ENCODE data around the gene MMD.
"Not testable (repeated sequence)": the region's sequence is repeated elsewhere in the genome, so short reads cannot be mapped to it uniquely, and the experiment has no call there.

MMD gene

DNA sequence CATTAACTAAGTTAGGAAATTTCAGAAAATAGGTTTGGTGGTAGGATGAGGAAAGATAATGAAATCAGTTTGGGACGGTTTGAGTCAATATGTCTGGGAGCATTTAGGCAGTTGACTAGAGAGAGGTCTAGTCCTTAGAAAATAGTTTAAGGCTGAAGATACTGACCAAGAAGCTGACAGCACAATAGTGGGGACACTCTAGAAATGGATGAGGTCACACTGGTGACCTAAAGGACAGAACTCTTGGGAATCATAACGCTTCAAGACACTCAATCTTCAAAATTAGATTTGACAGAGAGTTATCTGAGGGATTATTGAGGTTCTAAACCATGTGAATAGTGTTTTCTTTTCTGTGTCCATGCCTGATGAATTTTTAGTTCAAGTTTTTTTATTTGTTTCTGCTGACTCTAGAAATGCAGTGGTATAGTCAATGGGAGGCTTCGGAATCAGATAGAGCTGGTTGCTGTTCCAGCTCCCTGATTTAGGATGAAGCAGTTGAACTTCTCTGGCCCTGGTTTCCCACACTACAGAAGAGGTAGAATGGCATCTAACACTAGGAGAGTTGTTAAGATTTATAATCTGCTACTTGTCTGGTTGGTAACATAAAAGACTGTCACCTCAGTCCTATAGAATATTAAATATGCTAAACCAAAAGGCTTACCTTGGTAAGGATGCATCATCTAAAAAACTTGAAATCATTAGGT lies 29.7 kb downstream of the MMD start:
- no peak for DNase-seq (ENCODE audit: low spot score)

DNA sequence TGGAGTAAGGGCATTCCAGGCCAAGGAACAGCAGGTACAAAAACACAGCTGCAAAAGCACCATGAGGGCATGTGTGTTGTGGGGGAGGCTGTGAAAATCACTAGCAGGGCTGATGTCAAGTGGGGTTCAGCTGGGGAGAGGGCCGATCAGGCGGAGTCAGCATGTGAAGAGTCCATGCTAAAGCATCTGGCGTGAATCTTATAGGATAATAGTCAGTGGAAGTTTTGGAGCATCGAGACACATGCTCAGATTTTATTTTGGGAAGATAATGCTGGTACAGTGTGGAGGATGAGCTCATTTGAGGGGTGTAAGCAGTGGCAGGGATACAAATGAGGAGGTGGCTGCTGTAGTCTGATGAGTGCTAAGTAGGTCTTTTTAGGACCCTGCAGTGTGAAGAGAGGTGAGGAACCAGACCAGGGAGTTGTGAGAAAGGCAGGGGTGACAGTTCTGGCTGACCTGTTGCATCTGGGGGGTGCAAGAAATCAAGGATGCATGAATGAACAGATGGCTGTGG lies 30.3 kb downstream of the MMD start:
- no peak for DNase-seq (ENCODE audit: low spot score)

DNA sequence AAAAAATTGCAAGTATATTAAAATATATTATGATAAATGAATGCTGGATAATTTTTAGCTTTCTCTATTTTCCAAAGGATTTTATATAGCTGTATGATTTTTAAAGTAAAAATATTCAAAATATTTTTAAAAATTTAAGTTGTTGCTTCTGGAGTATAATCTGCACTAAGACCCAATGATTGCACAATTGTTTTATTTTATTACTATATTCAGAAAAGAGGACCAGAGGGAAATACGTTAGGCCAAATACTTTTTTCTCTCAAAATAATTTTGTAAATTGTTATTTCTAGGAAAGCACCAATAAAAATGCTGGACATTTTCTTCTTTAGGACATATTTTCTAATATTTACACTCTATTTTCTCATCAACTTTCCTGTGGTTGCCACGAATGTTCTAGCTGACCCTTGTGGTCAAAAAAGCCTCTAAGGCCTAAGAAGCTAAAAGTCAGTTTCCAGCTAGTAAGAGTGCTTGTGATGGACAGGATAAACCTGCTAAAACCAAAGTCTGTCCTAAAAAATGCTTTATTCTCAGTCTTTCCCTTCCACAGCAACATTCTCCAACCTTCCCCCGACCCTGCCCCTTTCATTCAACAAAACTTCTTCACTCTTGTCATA lies 31.2 kb downstream of the MMD start:
- no peak for DNase-seq (ENCODE audit: low spot score)

DNA sequence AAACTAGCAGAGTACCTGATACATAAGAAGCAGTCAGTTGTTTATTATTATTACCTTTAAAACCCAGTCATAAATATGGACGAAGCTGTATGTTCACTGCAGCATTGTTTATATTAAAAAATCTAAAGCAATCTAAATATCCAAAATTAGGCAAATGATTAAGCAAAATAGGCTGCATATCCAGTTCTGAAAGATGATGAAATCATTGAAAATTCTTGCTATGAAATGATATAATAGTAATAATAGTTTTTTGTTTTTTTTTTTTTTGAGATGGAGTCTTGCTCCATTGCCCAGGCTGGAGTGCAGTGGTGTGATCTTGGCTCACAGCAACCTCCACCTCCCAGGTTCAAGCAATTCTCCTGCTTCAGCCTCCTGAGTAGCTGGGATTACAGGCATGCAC lies 31.9 kb downstream of the MMD start:
- not testable (repeated sequence) for DNase-seq (ENCODE audit: low spot score)

DNA sequence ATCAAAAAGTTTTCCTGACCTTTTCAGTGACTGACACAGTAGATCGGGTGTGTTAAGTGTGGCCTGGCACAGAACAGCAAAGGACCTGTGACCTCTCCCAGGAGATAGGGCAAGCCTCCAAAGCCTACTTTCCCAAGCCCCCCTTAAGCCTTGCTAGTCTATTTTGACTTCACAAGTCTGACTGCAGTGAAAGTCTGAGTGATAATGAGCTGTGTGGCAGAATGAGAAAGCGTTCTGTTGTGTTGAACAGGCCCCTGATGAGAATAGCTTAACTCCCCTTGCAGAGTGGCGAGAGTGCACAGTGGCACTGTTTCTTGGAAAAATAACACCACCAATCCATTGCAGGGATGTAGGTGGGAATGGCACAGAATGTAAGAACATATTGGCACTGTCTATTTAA lies 32.8 kb downstream of the MMD start:
- DNase-seq (ENCODE audit: low spot score): no peak

DNA sequence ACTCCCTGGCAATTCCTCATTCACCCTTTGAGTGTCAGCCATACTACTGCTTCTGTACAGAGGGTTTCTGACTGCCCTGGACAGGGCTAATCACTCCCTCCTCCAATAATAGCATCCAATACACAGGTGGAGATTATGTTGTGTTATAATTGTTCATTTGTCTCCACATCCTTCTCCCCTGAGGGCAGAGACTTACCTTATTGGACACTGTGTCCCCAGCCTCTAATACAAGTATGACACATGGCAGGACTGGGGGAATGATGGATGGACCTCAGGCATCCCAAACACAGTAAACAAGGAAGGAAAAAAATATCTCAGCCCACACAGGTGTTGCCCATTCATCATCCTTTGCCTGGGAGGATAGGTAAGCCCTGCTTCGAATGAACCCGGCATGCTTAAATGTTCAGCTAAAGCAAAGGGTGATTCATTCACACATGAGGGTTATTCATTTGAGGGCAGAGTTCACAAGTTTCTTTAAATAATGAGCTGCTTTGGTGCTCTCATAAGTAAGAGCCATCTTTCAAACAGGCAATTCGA lies 34.8 kb downstream of the MMD start:
- DNase-seq (ENCODE audit: low spot score): no peak

DNA sequence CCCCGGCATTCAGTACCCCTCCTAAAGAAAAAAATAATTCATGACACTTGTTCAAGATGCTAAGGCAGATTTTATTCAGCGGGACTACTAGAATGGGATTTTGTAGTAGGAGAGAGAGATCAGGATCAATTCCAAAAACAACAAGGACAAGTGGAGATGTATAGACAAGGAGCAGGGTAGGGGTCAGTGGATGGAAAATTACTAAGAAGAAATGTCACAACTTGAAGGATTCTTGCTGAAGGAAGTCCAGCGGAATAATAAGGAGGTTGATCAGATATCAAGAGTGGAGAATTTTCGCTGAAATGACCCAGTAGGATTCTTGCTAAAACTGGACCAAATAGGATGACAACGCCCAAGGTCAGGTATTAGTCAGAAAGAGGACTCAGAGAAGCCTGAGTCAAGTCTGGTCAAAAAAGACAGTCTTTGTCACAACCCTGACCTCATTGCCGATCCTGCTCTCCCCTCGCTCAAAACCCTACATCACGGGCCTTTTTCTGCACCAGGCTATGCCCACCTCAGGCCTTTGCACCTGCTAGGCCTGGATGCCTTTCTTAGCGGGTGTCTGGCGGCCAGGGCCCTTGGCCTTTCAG lies 36.9 kb downstream of the MMD start:
- DNase-seq (ENCODE audit: low spot score): no peak

DNA sequence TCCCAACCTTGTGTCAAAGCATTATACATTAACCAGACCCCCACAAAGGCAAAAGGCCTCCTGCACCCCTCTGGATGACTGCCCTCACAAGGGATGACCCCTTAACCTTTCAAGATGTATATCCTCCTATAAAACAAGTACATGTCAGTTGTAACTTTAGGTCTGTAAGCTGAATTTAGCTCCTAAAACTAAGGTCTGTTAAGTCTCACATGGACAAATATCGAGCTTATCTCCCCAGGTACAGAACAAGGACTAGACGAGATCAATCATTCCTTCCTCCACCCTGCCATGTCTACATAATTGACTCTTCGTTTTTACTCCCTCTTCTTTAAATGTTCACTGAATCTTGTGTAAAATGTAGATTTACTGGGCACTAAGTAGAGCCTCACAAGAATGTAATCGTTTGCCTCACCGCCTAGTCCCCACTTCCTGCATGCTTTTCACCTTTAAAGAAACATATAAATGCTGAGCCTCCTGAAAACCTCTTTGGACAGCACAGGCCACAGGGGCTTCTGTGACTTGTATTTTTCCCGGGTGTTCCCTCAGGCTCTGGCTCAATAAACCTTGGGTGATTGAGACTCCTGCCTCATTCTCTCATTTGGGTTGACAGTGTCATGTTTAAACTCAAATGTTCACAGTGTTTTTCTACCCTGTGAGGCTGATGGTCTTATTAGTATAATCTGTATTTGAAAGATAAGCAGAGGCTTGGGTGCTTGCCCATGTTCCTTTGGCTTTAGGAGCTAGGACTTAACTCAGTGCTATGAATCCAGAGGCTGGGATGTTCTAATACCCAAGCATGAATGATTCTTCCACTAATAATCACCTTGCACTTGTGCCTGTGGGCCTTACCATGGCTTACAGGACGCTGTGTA lies 37.6 kb downstream of the MMD start:
- DNase-seq (ENCODE audit: low spot score): peak; percentile 88

DNA sequence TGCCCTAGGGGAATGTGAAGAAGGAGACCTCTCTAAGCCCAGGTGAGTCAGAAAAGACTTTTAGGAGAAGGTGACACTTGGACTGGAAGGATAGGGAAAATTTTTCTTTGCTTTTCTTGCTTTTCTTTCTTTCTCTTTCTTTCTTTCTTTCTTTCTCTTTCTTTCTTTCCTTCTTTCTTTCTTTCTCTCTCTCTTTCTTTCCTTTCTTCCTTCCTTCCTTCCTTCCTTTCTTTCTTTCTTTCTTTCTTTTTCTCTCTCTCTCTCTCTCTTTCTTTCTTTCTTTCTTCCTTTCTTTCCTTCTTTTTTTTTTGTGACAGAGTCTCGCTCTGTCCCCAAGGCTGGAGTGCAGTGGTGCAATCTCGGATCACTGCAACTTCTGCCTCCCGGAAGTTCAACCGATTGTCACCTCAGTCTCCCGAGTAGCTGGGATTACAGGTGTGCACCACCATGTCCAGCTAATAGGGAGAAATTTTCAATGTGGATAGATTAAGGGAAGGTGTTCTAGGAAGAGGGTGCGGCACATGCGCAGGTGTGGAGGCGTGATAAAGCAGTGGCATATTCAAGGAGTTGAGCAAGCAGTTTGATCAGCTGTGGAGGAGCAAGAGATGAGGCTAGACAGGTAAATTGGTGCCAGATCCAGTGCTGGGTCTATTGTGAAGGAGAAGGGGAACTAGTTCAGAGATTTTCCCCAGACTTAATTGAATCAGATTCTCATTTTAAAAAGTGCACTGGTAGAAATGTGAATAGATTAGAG lies 40.4 kb downstream of the MMD start:
- peak; percentile 41 for DNase-seq (ENCODE audit: low spot score)

DNA sequence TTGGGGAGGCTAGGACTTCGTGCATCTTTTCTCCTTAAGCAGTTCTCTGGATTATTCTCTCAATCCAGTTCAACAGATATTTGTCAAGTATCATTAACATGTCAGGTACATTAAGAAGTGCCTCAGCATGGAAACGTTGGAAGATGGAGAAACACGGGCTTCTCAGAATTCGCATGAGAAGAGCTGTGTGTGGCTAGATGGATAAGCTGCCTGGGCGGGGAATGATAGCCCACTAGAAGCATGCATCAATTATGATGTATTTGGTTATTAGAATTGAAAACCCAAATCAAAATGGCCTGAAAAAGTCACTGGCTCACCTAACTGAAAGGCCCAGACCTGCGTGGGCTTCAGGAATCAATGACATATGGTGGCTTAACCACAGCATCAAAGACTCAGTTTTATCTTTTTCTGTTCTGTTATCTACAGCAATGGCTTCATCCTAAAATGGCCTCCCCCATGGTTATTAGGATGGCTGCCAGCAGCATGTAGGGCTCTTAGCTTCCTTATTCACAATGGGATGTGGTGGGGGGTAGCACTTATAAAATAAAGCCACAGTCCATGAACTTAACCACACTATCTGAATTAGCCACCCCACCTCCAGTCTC lies 43.9 kb downstream of the MMD start:
- DNase-seq (ENCODE audit: low spot score): peak; percentile 82

DNA sequence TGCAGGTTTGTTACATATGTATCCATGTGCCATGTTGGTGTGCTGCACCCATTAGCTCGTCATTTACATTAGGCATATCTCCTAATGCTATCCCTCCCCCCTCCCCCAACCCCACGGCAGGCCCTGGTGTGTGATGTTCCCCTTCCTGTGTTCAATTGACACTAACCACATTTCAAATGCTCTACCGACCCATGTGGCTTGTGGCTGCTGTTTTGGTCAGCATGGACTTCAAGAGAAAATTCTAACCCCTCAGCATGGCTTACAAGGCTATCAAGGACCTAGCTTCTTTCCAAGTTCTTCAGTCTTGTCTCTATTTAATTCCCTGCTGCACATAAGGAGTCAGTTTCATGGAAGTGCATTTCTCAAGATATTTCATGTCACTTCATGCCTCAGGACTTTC lies 52.9 kb downstream of the MMD start:
- no peak for DNase-seq (ENCODE audit: low spot score)

DNA sequence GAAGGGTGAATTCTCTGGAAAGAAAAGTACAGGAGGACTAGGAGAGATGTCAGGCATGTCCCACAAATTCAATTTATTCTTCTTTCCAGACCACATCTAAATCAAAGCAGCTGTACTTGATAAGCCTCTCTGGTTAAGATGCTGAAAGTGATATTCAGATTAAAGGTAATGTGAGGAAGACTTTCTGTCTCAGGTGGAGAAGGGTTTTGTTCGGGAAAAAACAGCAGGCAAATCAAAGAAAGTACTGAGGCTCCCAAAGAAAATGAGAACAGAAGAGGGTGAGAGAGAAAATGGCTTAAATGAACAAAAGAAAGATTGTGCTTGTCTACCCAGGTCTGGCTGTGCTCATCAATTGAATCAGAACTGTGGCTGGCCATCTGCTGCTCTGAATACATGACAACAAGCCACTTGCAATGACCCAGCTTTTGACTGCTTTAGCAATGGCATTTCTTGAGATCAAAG lies 55.6 kb downstream of the MMD start:
- no peak for DNase-seq (ENCODE audit: low spot score)

DNA sequence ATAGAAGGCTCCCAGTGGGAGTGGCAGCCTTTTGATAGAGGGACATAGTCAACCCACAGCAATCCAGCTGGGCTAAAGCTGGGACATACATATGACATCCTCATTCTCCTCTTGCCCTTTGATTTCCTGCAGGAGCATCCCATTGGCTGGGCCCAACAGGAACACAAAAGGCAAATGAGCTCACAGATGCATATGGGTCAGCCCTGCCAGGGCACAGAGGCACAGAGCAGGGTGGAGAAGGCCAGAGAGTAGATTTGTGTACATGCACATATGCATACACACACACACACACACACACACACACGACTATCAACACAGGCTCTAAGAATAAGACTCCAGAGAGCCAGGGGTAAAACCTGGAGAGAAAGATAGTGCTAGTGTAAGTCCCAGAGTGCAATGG lies 58.6 kb downstream of the MMD start:
- no peak for DNase-seq (ENCODE audit: low spot score)

DNA sequence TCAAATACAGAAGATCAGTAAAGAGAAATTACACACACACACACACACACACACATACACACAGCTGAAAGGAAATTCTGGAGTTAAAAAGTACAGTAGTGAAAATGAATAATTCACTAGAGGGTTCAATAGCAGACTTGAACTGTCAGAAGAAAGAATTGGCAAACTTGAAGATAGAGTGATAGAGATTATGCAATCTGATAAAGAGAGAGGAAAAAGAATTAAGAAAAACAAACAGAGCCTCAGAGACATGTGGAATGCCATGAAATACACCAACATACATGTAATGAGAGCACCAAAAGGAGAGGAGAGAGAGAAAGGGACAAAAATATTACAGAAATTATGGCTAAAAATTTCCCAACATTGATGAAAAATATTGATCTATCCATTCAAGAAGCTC lies 60.7 kb downstream of the MMD start:
- no peak for DNase-seq (ENCODE audit: low spot score)

DNA sequence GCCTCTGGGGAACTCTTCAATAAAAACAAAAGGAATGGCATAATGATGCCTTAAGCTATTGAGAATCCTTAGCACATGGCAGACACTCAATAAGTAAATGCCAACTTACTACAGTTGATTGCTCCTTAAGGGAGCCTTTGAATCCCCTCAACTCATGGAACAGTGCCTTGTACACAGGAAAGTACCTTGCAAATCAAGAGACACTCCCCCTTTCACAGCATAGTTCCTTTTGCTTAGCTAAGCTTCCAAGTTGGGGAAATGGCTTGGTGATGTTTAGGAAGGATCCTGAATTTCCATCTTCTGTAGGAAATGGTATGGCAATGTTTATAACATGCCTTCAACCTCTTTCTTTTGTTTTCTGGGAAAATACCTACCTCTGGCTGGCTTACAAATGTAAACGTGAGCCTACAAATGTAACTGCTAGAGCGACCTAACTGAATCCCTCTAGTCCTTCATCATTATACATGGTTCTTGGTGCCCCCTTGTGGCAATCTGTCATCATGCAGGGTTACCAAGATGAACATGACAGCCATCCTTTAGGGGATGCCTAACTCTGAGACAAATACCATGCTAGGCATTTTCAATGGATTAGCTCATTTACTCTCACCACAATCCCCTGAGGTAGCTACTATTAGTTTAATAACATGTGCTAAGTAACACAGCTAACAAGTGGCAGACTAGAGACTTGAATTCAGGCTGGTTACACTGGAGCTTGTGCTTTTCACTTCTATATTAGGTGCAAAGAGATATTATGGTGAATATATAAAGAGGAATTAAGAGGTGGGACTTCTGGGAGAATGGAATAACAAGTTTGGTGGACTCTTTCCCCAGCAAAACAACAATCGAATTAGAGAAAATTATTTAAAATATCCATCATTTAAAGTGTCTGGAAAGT lies 65.0 kb downstream of the MMD start:
- peak; percentile 86 for DNase-seq (ENCODE audit: low spot score)

DNA sequence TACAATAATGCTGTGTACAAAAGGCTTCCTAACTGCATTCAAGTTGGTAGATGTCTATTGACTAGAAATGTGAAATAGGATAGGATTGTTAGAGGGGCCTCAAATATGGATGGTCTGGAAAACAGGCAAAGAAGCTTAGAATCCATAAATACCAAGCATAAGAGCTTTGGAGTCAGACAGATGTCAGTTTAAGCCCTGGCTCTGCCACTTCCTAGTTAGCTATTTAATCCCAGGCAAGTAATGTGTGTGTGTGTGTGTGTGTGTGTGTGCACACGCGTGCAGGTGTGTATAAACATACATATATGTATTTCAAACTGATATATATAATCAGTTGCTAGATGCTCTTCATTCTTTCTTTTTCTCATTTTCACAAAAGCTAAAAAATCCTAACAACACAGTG lies 66.7 kb downstream of the MMD start:
- DNase-seq (ENCODE audit: low spot score): no peak

DNA sequence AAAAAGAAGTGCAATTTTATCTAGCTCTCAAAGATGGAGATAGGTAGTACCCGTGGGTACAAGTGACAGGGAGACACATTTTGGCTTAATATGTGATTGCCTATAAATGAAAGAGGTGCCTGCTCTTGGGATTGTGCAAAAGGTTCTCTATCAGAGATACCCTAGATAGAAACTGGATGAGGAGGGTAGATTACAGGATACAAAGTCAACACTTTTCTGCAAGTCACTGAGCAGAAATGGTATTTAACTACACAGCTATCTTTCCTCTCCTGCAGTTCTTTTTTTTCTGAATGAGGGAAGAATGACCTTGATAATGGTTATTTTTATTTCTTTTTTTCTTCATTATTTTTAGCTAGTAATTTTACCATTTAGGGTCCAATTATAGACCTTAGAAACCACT lies 67.6 kb downstream of the MMD start:
- DNase-seq (ENCODE audit: low spot score): no peak

DNA sequence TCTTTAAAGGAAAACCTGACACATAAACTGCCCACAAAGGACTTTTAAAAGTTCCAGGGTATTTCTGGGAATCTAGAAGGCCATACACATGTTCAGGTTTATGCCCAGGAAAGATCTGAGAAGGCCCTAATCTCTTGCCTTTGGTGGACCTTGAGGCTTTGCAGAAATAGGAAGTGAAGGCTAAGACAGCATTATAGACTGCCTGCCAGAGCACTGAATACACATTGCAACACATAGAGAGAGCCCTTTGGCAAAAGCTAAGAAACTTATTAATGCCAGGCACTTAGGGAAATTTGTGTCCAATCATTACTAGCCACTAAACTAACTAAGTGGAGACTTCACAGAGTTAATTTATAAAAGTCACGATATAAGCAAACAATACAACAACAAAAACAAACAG lies 70.4 kb downstream of the MMD start:
- DNase-seq (ENCODE audit: low spot score): no peak

DNA sequence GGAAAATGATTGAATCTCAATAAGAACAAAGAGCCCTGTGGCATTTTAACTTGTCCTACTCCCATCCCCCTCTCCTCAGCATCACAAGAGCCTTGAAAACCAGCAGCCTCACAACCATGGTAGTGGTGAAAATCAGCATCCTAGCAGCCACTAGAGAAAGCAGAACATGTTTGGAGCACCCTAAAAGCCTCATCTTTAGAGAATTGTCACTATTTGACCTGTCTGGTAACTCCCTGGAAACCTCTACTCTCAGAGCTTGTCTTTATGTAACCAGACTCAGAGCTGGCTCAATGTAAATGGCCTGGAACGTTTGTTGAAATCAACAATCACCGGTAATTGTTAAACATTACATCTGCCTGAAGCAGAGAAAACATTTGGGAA lies 70.8 kb downstream of the MMD start:
- DNase-seq (ENCODE audit: low spot score): no peak

DNA sequence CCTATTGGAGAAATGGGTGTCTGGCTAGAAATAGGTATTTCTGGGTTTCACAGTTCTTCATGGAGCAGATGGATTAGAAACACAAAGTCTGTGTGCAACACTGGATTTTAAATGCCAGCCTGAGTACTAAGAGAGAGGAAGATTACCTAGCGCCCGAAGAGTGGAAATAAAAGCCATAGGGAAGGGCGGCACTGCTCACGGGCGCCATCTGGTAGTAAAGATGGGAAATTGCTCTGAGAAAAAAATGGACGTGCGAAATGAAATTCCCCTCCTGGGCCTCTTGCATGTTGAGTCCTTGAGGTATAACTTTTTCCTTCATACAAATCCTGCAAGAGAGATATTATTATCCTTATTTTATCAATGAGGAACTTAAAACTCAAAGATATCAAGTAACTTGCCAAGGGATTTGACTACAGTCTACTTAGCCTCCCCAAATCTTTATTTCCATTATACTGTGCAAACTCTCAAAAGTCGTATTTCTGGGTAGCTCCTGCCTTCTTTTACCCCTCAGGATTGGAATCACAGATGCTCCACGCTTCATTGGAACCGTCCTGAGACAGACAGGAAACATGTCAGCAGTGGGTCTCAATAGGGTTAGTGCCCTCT lies 72.8 kb downstream of the MMD start:
- DNase-seq (ENCODE audit: low spot score): peak; percentile 74
